KG1 (cell line): ENCODE results near the gene GBF1.
A peak's percentile ranks its signal among the peaks of the same experiment; 100 is the strongest.

Source experiments
- DNase-seq: peaks from one replicate; lab custom pipeline; 2025; lab: John Stamatoyannopoulos, UW

GBF1 gene

DNA sequence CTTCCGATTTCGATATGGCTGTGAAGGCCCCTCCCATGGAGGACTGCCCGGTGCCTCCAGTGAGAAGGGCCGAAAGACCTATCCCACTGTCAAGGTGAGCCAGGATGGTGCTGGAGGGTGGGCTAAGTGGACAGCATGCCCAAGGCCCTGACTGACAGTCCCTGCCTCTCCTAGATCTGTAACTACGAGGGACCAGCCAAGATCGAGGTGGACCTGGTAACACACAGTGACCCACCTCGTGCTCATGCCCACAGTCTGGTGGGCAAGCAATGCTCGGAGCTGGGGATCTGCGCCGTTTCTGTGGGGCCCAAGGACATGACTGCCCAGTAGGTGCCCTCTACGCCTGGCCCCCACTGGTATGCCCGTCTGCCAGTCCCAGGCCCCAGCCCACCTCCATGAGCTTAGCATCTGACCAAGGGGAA, 151.4 kb downstream of the GBF1 start:
- no peak for DNase-seq

DNA sequence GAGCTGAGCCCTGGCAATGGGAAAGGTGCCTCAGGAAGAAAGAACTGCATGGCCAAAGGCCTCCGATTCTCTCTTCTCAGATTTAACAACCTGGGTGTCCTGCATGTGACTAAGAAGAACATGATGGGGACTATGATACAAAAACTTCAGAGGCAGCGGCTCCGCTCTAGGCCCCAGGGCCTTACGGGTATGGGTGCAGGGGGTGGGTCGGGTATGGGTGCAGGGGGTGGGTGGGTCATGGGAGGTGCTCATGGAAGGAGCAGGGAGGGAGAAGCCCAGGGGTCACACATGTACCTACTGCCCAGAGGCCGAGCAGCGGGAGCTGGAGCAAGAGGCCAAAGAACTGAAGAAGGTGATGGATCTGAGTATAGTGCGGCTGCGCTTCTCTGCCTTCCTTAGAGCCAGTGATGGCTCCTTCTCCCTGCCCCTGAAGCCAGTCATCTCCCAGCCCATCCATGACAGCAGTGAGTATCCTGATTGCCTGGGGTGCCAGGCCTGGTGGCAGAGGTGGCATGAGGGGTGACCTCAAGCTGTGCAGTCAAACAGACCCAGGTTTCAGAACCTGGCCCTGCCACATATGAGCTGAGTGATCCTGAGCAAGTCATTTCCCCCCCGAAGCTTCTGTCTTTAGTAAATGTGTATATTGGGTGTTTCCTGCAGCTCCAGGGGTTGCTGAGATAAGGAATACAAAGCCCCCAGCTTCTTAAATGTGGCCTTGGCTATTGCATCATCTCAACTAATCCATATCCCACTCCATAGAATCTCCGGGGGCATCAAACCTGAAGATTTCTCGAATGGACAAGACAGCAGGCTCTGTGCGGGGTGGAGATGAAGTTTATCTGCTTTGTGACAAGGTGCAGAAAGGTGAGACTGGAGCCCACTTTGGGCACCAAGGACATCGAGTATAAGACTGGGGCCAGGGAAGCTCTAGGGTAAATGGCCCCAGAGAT, 152.2 kb downstream of the GBF1 start:
- no peak for DNase-seq

DNA sequence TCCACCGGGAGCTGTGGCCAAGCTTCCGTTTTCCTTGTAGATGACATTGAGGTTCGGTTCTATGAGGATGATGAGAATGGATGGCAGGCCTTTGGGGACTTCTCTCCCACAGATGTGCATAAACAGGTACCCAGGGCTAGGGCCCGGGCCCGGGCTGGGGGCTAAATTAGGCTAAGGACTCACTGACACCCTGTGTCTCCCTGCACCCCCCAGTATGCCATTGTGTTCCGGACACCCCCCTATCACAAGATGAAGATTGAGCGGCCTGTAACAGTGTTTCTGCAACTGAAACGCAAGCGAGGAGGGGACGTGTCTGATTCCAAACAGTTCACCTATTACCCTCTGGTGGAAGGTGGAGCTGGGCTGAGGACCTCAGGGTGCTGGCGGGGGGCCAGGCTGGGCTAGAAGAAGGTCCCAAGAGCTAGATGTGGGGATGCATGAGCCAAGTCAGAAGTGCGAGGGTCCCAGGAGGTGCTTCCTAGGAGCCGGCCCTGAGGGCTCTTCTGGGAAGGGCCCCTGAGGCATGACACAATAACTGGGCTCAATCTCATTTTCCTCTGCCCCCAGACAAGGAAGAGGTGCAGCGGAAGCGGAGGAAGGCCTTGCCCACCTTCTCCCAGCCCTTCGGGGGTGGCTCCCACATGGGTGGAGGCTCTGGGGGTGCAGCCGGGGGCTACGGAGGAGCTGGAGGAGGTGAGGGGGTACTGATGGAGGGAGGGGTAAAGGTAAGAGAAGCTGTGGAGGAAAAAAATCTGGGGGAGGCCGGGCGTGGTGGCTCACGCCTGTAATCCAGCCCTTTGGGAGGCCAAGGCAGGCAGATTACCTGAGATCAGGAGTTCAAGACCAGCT, 153.1 kb downstream of the GBF1 start:
- no peak for DNase-seq

DNA sequence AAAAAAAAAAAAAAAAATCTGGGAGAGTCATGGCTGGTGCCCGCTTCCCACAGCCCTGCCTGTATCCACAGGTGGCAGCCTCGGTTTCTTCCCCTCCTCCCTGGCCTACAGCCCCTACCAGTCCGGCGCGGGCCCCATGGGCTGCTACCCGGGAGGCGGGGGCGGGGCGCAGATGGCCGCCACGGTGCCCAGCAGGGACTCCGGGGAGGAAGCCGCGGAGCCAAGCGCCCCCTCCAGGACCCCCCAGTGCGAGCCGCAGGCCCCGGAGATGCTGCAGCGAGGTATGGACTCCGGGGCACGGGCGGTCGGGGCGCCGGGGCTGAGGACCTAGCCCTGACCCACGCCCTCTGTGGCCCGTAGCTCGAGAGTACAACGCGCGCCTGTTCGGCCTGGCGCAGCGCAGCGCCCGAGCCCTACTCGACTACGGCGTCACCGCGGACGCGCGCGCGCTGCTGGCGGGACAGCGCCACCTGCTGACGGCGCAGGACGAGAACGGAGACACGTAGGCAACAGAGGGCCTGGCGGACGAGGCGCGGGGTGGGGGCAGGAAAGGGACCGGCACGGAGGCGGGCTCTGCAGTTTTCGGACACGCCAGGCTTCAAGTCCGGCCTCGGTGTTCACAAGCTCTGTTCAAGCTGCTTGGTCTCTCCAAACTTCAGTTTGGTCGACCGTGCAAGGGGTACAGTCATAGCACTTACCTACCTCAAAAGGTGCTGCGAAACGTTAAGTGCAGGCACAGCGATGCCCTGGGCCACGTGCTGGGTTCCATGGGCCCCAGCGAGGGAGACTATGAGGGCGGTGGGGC, 154.1 kb downstream of the GBF1 start:
- DNase-seq, result peak; percentile 69

DNA sequence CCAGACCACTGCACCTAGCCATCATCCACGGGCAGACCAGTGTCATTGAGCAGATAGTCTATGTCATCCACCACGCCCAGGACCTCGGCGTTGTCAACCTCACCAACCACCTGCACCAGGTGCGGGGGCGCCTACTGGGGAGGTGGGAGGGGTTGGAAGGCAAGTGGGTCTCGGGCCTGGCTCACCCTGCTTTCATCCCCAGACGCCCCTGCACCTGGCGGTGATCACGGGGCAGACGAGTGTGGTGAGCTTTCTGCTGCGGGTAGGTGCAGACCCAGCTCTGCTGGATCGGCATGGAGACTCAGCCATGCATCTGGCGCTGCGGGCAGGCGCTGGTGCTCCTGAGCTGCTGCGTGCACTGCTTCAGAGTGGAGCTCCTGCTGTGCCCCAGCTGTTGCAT, 154.7 kb downstream of the GBF1 start:
- no peak for DNase-seq

DNA sequence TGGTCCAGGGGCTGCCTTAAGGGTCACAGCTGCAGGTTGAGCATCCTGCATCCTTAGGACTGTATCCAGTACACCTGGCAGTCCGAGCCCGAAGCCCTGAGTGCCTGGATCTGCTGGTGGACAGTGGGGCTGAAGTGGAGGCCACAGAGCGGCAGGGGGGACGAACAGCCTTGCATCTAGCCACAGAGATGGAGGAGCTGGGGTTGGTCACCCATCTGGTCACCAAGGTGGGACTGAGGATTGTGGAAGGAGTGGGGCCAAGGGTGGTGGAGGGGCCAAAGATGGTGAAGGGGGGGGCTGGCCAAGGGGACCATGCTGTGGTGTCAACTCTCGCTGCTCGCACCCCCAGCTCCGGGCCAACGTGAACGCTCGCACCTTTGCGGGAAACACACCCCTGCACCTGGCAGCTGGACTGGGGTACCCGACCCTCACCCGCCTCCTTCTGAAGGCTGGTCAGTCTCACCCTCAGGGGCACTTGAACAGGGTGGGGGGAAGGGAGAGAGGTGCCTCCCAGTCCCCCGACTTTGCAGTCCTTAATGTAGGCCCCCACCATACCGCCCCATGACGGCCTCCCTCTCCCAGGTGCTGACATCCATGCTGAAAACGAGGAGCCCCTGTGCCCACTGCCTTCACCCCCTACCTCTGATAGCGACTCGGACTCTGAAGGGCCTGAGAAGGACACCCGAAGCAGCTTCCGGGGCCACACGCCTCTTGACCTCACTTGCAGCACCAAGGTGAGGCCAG, 155.4 kb downstream of the GBF1 start:
- DNase-seq, result no peak

DNA sequence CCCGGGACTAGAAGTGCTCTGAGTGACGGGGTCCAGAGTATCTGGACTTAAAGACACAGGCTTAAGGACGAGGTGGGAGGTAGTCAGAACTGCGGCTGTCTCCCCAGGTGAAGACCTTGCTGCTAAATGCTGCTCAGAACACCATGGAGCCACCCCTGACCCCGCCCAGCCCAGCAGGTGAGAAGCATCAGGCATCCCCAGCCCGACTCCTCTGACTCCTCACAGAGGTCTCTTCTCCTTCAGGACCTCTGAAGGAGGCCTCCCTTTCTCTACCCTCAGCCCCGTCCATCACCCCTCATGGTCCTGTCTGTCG, 156.0 kb downstream of the GBF1 start:
- no peak for DNase-seq

DNA sequence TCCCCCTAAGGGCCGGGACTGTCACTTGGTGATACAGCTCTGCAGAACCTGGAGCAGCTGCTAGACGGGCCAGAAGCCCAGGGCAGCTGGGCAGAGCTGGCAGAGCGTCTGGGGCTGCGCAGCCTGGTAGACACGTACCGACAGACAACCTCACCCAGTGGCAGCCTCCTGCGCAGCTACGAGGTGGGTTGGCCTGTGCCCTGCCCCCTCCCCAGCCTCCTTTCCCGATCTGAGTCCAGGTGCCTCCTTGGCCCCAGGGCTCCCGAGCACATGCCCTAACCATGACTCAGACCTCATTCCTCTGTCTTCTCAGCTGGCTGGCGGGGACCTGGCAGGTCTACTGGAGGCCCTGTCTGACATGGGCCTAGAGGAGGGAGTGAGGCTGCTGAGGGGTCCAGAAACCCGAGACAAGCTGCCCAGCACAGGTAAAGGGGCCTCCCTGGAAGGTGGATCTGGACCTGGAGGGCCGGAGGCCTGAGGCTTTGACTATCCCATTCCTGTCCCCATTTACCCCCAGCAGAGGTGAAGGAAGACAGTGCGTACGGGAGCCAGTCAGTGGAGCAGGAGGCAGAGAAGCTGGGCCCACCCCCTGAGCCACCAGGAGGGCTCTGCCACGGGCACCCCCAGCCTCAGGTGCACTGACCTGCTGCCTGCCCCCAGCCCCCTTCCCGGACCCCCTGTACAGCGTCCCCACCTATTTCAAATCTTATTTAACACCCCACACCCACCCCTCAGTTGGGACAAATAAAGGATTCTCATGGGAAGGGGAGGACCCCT, 156.6 kb downstream of the GBF1 start:
- no peak for DNase-seq

DNA sequence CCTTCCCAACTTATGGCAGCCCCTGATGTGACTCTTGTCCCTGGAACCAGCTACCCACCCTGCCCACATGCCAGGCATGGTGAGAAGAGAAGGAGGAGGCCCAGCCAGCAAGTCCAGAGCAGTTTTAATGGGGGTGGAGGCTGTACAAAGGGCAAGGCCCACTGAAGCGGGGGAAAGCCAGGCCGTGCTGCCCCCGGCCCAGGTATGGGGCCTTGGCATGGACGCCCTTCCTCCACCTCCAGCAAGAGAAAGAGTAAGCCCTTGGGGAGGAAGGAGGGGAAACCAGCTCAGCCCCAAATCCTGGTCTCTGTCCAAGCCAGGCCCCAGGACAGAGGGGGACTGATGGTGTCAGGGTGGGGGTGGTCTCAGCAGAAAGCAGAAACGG, 157.2 kb downstream of the GBF1 start:
- DNase-seq, result no peak

DNA sequence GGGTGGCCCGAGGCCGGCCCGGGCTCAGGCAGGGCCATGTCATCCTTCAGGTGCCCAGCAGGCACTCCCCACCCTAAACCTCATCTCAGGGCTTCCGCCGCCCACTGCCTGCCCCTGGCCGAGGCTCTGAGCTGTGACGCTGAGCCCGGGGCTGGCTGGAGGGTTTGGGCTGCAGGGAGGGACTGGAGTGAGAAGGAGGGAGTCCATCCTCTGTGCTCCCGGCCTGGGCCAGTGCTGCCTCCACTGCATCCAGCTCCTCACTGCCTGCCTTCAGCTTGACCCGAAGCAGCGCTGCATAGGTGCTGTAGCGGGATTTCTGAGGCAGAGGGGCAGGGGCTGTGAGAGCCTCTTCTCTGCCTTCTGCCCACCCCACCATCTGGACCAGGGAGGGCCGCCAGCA, 157.8 kb downstream of the GBF1 start:
- DNase-seq, result no peak

DNA sequence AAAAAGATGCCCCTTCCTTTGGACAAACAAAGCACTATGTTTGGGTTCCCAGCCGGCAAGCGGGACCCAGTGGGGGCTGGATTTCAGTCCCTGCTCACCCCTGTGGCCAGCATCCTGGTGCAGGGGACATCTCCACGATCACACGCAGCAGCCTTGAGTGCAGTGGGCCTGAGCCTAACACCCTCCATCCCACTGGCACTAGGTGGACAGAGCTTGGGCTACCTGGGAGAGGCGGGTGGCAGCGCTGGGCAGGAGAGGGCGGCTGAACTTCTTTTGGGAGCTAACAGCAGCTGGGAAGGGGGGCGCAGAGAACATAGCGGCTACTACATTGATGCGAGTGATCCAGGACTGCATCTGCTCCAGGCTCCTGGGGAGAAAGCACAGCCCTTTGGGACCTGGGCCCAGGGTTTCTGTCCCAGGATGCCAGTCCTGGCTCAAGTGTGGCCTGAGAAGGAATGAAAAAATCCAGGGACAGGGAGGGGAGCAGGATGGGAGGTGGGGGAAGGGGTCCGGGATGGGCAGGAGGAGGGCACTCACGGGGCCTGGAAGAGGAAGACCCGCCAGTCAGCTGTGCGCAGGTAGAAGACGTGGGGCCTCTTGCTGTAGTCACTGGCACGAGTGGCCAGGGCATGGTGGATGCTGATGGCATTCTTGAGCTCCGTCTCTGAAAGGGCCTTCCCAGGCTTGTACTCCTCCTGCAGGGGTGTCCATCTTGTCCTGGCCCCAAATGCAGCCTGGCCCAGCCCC, 159.2 kb downstream of the GBF1 start:
- no peak for DNase-seq

DNA sequence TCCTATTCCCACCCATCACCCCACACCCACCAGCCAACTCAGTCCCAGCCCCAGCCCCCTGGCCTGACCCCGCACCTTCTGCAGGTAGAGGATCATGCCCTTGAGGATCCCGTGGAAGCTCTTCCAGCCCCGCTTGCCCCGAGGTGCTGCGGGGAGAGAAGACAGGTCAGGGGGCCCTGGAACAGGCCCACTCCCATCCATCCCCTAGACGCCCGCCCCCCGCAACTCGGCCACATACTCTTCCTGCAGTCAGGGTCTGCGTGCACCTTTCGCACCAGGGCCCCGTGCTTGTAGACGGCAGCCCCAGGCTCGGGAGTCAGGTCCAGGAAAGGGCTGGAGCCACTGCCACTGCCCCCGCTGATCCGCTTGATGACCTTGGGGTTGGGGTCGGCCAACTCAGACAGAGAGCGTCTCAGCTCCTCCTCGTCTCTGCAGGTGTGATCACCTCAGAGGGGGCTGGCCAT, 159.8 kb downstream of the GBF1 start:
- no peak for DNase-seq

DNA sequence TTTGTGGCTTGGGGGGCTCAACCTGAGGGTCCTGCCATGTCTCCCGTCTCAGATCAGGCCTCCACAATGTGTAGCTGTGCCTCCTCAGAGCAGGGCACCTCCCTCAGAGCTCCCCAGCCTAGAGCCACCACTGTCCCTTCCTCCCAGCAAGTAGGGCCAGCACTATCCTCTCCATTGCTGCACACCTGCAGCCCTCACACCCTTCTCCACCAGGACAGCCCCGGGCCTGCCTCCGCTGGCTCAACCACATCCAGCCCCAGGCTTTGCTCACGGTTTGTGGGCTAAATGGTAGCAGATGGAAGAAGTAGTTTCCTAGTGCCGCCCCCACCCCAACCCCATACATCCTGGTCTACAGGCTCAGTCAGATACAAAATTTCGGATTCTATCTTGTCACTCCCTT, 160.3 kb downstream of the GBF1 start:
- no peak for DNase-seq

DNA sequence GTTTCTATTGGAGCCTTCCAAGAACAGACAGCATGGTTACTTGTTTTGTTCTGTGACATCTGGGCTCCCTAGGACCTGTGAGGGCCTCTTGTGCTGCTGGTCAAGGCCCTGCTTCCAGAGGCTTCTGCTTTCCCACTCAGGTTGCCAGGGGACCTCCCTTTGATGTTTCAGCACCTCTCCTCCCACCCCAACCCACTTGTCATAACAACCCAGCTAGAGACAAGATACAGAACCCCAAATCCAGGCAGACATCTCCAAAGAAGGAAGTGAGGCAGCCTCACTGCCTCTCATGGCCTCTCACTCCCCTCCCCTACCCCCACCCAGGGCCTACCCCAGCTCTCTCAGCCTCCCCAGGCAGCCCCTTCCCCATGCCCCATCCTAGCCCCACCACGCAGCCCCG, 161.5 kb downstream of the GBF1 start:
- DNase-seq, result no peak

DNA sequence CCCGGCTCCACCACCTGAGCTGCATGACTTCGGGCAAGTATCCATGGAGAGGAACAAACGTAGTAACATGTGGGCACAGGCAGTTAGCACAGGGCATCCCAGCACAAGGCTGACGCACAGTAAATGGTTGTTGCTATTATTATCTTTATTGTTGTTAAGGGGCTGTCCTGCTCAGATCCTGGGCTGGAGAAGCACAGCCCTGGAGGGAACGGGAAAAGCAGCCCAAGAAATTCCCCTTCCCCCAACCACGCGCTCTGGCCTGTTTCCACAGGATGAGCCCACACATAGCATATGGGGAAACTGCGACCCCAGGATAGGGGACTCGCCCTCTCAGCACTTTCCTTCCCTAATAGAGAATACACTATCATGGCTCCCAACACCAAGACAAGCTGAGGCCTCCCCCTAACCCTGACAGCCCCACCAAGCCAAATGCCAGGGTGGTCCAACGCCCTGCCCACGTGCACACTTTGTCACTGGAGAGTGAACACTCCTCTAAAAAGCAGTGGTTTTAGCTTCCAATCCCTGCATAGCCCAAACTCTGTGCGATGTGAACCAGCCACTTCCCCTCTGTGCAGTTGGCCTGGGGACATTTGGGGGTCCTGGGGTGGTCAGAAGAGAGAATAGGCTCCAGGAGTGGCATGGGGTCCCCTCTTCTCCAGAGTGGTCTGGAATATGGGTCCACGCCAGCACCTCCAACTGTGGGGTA, 162.2 kb downstream of the GBF1 start:
- DNase-seq, result no peak

DNA sequence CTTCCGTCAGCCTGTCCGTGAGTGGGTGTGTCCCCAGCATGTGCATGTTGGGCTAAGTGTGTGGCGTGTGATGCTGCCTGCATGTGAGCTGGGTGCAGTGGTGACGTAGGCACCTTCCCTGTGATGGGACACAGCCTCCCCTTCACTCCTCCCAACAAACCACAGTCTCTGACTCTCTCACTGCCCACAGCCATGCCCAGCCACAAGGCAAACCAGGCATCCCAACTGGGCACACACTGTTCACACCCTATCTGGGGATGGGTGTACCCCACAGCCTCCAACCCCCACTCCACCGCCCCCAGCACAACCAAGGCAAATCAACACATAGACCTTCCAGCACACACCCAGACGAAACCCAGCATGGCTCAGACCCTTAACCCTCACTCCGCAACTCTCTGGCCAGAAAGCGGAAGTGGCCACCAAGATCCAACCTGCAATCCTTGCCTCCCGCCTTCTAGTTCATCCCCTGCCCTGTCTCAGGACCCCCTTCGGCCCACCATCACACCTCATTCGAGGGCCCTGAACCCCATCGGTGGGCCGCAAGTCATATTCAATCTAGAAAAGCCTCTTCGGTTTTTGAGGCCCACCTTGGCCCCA, 162.9 kb downstream of the GBF1 start:
- DNase-seq, result no peak

DNA sequence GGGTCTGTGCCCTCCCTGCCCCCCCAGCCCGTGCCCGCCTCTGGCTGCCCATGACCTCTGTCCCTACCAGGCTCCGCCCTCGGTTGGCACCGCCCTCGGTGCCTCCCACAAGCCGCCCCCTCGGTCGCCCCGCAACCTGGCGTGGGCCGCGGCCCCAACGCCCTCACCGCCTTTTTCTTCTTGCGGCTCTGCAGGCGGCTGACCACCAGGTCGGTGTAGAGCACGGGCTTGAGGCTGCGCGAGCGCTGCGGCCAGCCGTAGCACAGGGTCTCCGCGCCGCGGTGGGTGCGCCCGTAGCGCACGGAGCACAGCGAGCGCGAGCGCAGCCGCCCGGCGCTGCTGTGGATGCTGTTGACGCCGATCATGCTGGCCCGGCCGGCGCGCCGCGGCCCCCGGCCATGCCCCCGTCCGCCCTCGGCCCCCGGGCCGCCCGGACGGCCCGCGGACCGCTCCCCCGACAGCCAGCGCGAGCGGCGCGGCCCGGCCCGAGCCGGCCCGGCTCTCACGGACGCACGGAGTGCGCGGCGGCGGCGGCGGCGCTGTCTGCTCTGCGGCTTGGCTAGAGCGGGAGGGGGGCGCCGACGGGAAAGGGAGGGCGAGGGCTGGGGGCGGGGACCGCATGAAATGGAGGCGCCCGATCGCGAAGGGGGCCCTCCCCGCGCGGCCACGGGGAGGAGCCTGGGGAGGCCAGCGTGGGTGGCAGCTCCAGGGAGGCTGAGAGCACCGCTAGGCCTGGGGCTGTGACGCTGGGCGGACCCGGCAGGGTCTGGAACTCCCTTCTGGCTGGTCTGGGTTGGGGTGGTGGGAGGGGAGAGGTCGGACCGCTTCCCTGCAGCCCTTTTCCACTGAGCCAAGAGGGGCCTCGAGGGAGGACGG, 163.6 kb downstream of the GBF1 start:
- DNase-seq, result no peak
